Measurements from ENCODE around the gene ZP1. TPM values are rescaled to one million over a fixed set of nuclear protein-coding genes. Genes with fewer than 3 reads are reported as not detected.

ZP1 gene
- total and polyA plus RNA-seq, 4 donors: not detected

DNA sequence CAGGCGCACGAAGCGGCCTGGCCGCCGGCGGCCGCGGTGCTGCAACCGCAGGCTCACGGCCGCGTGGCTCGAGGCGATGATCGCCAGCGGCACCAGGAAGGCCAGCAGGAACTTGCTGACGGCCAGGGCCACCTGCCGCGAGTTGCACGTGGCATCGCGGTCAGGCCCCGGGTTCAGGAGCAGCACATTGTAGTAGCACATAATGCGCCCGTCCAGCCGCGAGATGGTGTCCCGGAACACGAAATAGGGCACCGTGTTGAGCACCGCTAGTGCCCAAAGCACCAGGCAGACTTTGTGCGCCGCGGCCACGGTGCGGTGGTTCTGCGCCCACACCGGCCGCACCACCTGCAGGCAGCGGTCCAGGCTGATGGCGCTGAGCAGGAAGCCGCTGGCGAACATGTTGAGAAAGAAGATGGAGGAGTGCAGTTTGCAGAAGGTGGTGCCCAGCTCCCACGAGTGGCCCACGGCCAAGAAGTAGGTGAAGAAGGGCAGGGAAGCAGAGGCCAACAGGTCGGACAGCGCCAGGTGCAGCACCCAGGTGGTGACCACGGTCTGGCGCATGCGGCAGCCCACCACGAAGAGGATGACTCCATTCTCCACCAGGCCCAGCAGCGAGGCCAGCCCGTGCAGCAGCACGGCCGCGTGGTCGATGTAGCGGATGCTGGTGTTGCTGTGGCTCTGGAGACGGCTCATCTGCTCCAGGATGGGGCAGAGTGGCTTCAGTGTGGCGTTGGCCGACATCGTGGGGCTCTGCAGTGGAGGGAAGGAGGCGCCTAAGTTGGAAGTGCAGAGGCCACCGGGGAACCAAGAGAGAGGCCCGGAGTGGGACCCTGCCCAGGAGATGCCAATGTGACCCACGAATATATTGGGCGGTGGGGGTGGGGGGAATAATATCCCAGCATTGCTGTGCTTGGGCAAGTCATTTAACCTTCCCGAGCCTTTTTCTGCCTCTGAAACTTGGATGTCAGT, 14.1 kb upstream of the ZP1 start (continued):
- TF ChIP-seq, protein P1, sequence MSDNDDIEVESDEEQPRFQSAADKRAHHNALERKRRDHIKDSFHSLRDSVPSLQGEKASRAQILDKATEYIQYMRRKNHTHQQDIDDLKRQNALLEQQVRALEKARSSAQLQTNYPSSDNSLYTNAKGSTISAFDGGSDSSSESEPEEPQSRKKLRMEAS (IDR thresholded peaks at IDR 0.05): no peak

DNA sequence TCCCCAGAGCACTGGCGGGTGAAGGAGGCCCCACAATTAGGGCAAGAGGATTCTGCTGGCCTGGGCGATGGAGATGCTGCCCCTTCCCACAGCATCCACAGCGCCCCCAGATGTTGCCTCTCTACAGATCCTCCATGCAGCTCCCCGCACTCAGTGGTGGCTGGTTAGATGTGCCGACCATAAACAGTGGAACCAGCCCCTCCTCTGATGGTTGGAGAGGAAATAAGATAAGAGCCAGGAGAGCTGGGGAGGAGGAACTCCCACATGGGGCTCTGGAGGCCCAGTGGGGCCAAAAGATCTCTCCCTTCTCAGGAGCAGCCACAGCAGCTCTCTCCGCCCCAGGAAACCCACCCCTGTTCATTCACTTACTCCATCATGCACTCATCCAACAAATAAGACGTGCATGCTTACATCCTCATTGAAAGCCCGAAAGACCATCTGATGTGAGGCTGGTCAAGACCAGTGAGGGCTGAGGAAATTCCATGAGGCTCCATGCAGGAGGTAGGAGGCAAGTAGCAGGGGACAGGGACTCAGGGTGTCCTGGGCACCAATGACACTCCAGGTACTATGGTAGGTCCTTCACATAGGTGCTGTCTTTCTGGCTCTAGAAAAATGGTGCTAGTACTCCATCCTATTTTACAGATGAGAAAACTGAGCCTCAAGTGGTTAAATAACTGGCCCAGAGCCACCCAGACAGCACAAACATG, 13.0 kb upstream of the ZP1 start:
- TF ChIP-seq NR2F2 (IDR thresholded peaks at IDR 0.05): no peak
- TF ChIP-seq RXRA (IDR thresholded peaks at IDR 0.05): no peak
- no peak for TF ChIP-seq SP1 (IDR thresholded peaks at IDR 0.05)
- TF ChIP-seq TAF1 (conservative IDR thresholded peaks at IDR 0.05): no peak
- TF ChIP-seq, protein P2, sequence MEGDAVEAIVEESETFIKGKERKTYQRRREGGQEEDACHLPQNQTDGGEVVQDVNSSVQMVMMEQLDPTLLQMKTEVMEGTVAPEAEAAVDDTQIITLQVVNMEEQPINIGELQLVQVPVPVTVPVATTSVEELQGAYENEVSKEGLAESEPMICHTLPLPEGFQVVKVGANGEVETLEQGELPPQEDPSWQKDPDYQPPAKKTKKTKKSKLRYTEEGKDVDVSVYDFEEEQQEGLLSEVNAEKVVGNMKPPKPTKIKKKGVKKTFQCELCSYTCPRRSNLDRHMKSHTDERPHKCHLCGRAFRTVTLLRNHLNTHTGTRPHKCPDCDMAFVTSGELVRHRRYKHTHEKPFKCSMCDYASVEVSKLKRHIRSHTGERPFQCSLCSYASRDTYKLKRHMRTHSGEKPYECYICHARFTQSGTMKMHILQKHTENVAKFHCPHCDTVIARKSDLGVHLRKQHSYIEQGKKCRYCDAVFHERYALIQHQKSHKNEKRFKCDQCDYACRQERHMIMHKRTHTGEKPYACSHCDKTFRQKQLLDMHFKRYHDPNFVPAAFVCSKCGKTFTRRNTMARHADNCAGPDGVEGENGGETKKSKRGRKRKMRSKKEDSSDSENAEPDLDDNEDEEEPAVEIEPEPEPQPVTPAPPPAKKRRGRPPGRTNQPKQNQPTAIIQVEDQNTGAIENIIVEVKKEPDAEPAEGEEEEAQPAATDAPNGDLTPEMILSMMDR (IDR thresholded peaks at IDR 0.05; ENCODE audit: low read depth, low read length, missing input control): no peak
- TF ChIP-seq, protein P3, sequence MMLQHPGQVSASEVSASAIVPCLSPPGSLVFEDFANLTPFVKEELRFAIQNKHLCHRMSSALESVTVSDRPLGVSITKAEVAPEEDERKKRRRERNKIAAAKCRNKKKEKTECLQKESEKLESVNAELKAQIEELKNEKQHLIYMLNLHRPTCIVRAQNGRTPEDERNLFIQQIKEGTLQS (IDR thresholded peaks at IDR 0.05): no peak
- no peak for TF ChIP-seq GABPA (IDR thresholded peaks at IDR 0.05 in 1 of 2, conservative IDR thresholded peaks at IDR 0.05 in 1 of 2)
- no peak for TF ChIP-seq HNF4A (conservative IDR thresholded peaks at IDR 0.05)
- no peak for TF ChIP-seq HNF4G (IDR thresholded peaks at IDR 0.05)
- TF ChIP-seq, protein P1 (IDR thresholded peaks at IDR 0.05): no peak
- no peak for TF ChIP-seq YY1 (IDR thresholded peaks at IDR 0.05)
- TF ChIP-seq, protein P4, sequence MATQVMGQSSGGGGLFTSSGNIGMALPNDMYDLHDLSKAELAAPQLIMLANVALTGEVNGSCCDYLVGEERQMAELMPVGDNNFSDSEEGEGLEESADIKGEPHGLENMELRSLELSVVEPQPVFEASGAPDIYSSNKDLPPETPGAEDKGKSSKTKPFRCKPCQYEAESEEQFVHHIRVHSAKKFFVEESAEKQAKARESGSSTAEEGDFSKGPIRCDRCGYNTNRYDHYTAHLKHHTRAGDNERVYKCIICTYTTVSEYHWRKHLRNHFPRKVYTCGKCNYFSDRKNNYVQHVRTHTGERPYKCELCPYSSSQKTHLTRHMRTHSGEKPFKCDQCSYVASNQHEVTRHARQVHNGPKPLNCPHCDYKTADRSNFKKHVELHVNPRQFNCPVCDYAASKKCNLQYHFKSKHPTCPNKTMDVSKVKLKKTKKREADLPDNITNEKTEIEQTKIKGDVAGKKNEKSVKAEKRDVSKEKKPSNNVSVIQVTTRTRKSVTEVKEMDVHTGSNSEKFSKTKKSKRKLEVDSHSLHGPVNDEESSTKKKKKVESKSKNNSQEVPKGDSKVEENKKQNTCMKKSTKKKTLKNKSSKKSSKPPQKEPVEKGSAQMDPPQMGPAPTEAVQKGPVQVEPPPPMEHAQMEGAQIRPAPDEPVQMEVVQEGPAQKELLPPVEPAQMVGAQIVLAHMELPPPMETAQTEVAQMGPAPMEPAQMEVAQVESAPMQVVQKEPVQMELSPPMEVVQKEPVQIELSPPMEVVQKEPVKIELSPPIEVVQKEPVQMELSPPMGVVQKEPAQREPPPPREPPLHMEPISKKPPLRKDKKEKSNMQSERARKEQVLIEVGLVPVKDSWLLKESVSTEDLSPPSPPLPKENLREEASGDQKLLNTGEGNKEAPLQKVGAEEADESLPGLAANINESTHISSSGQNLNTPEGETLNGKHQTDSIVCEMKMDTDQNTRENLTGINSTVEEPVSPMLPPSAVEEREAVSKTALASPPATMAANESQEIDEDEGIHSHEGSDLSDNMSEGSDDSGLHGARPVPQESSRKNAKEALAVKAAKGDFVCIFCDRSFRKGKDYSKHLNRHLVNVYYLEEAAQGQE (IDR thresholded peaks at IDR 0.05): no peak
- no peak for TF ChIP-seq FOXA2 (IDR thresholded peaks at IDR 0.05)
- TF ChIP-seq EGR1 (IDR thresholded peaks at IDR 0.05; ENCODE audit: low read depth in 2 of 2): no peak
- TF ChIP-seq, protein P5, sequence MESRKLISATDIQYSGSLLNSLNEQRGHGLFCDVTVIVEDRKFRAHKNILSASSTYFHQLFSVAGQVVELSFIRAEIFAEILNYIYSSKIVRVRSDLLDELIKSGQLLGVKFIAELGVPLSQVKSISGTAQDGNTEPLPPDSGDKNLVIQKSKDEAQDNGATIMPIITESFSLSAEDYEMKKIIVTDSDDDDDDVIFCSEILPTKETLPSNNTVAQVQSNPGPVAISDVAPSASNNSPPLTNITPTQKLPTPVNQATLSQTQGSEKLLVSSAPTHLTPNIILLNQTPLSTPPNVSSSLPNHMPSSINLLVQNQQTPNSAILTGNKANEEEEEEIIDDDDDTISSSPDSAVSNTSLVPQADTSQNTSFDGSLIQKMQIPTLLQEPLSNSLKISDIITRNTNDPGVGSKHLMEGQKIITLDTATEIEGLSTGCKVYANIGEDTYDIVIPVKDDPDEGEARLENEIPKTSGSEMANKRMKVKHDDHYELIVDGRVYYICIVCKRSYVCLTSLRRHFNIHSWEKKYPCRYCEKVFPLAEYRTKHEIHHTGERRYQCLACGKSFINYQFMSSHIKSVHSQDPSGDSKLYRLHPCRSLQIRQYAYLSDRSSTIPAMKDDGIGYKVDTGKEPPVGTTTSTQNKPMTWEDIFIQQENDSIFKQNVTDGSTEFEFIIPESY (IDR thresholded peaks at IDR 0.05): no peak
- TF ChIP-seq RAD21 (IDR thresholded peaks at IDR 0.05): no peak
- 85% methylated on average over 8 of the region's 8 CpGs for WGBS
- no peak for DNase-seq (ENCODE audit: low spot score)
- H3K9me3 ChIP-seq (ENCODE audit: control insufficient read depth in 4 of 4, low read length in 3 of 4): no peaks in the 10 kb centered on the region
- H3K27me3 ChIP-seq (ENCODE audit: control insufficient read depth in 4 of 4, insufficient read depth in 4 of 4, low read length in 3 of 4): no peaks in the 10 kb centered on the region
- H3K4me3 ChIP-seq (ENCODE audit: low read depth in 1 of 3, low read length in 3 of 3): no peak overlapping the region
- H3K36me3 ChIP-seq (ENCODE audit: control insufficient read depth in 4 of 4, insufficient read depth in 3 of 4, low read depth in 1 of 4, low read length in 3 of 4): peaks cover 0 to 12% (median 2%) of the 10 kb centered on the region in 4 donors
- peaks cover 0 to 13% (median 12%) of the 10 kb centered on the region in 4 donors for H3K4me1 ChIP-seq (ENCODE audit: control insufficient read depth in 4 of 4, insufficient read depth in 4 of 4, low read length in 3 of 4)
- no peak overlapping the region for H3K27ac ChIP-seq (ENCODE audit: low read depth in 1 of 2, low read length in 2 of 2)
- H3K9ac ChIP-seq (ENCODE audit: low read depth in 1 of 2, low read length in 2 of 2): no peak overlapping the region

Measured in liver (tissue), 9 donors.